Adrenal gland (tissue), 12 donors: Measurements from ENCODE around the gene GALP. TPM values are rescaled to one million over a fixed set of nuclear protein-coding genes. Genes with fewer than 3 reads are reported as not detected.
"Not testable (repeated sequence)": the region's sequence is repeated elsewhere in the genome, so short reads cannot be mapped to it uniquely, and the experiment has no call there.

Experiments
- DNase-seq, 7 donors: peaks; one replicate each; pipeline ENCODE4 v3.0.0-alpha.2; 2019 to 2020
- H3K27ac ChIP-seq, 5 donors: fragments of 200-600 bp; sonication (generic) in 4 of 5; 1 replicate in 3 of 5; 2 replicates in 2 of 5; pipeline versions ENCODE4 v1.5.1 to v1.8.0; 2016 to 2020; ENCODE audit warnings: mild to moderate bottlenecking in 1 of 5
- H3K27me3 ChIP-seq: fragments of 200-600 bp; 2 replicates; pipeline ENCODE4 v1.8.0; 2021
- H3K36me3 ChIP-seq, 2 donors: fragments of 200-600 bp; replicated peaks in 1 of 2; 1 replicate in 1 of 2; 2 replicates in 1 of 2; pipeline versions ENCODE4 v1.5.1 to v1.8.0; 2018 to 2022
- H3K4me1 ChIP-seq, 2 donors: fragments of 200-600 bp; replicated peaks in 1 of 2; 1 replicate in 1 of 2; 2 replicates in 1 of 2; pipeline versions ENCODE4 v1.5.1 to v1.8.0; 2018 to 2021
- H3K4me3 ChIP-seq, 4 donors: fragments of 200-600 bp; sonication (generic) in 3 of 4; one replicate each; pipeline ENCODE4 v1.5.1; 2016 to 2018
- H3K9me3 ChIP-seq, 3 donors: fragments of 200-600 bp; sonication (generic) in 1 of 3; replicated peaks in 1 of 3; 1 replicate in 2 of 3; 2 replicates in 1 of 3; pipeline versions ENCODE4 v1.5.1 to v1.8.0; 2016 to 2021
- CTCF ChIP-seq, 6 experiments: fragments of 450-650 bp in 4 of 6; fragments of 200-600 bp in 2 of 6; sonication (generic) in 1 of 6; IDR thresholded peaks; 1 replicate in 5 of 6; 2 replicates in 1 of 6; pipeline versions ENCODE4 v1.5.1 to v1.8.0; 2016 to 2021; ENCODE audit warnings: antibody characterized with exemption in 6 of 6, mild to moderate bottlenecking in 2 of 6, moderate library complexity in 1 of 6
- POLR2A ChIP-seq, 2 donors: fragments of 450-650 bp; IDR thresholded peaks; one replicate each; pipeline ENCODE4 v1.6.1; 2017; ENCODE audit warnings: antibody characterized with exemption in 2 of 2, mild to moderate bottlenecking in 2 of 2, moderate library complexity in 1 of 2
- WGBS, 4 donors: extraction: QIAGEN DNeasy Blood & Tissue Kit in 2 of 4; methylation state at CpG; one replicate each; pipeline versions ENCODE4 v1.1.5 to v1.1.7; 2013 to 2017; 5-methylcytosine and 5-hydroxymethylcytosine counted together
- intact Hi-C, 2 donors: fragments of 100-400 bp; cut with DNase I; formaldehyde crosslinking; loops; one replicate each; pipeline versions ENCODE4 v1.14.1 to v1.15.0; 2022 to 2023
- polyA plus RNA-seq, 3 donors: library from polyadenylated mRNA; stranded (reverse); fragments of 200-250 nt in 2 of 3; fragments of 350-450 nt in 1 of 3; fragmentation: Illumina TruSeq in 1 of 3; extraction: RNeasy Lipid Tissue Mini Kit (QIAGEN cat#74804) in 1 of 3; gene quantifications; one replicate each; pipeline ENCODE4 v1.2.3, GENCODE V29; 2013 to 2014
- total RNA-seq, 9 donors: library from RNA; depleted of rRNA in 4 of 9; stranded (reverse); fragments of >200 nt in 4 of 9; fragments of 120-200 nt in 1 of 9; fragmentation: NEBNext Ultra II Directional in 1 of 9; extraction: Animal tissue kit (Norgen Biotek cat#: 25700) in 1 of 9; gene quantifications; one replicate each; pipeline versions ENCODE4 v1.1.0 to v1.2.4, GENCODE V29; 2013 to 2023
- donor health status: healthy with polysubstance abuse.
- donor health status: Bipolar disorder and iron deficiency.
- donor health status: DM: yes; HTN: yes; CAD: no.
- donor health status: DM: no; HTN: no; CAD: no.
- donor health status: DM: no; HTN: no; CAD: no.
- donor health status: DM: yes; HTN: yes; CAD: no.

Gene GALP
- total and polyA plus RNA-seq, 12 donors: not detected

GRCh38 chr19:56209091-56209490 lies 33.3 kb downstream of the GALP start:
- WGBS, 4 donors: 83 to 88% (median 86%) methylated on average over 12 of the region's 12 CpGs
- no peak overlapping the region for H3K27ac ChIP-seq
- no peaks in the 10 kb centered on the region for H3K27me3 ChIP-seq
- H3K4me3 ChIP-seq: no peak overlapping the region
- no peaks in the 10 kb centered on the region for H3K9me3 ChIP-seq
- DNase-seq: no peak
- H3K4me1 ChIP-seq: no peaks in the 10 kb centered on the region
- no peaks in the 10 kb centered on the region for H3K36me3 ChIP-seq
- intact Hi-C loops: no loop called here
- no peak for TF ChIP-seq CTCF (IDR thresholded peaks at IDR 0.05)
- TF ChIP-seq POLR2A (IDR thresholded peaks at IDR 0.05): no peak

GRCh38 chr19:56210036-56210435 lies 34.2 kb downstream of the GALP start:
- H3K27me3 ChIP-seq, H3K4me1 ChIP-seq, H3K9me3 ChIP-seq, H3K36me3 ChIP-seq, DNase-seq, H3K4me3 ChIP-seq, H3K27ac ChIP-seq, intact Hi-C loops: not testable (repeated sequence)
- WGBS, 4 donors: 84 to 91% (median 88%) methylated on average over 8 to 9 of the region's 9 CpGs

GRCh38 chr19:56211718-56212117 lies 35.9 kb downstream of the GALP start:
- intact Hi-C loops: no loop called here
- H3K4me3 ChIP-seq: no peak overlapping the region
- no peaks in the 10 kb centered on the region for H3K4me1 ChIP-seq
- DNase-seq: no peak
- H3K27ac ChIP-seq: no peak overlapping the region
- no peaks in the 10 kb centered on the region for H3K9me3 ChIP-seq
- 58 to 70% (median 63%) methylated on average over 4 of the region's 4 CpGs for WGBS, 4 donors
- TF ChIP-seq POLR2A (IDR thresholded peaks at IDR 0.05) (no peak), CTCF (IDR thresholded peaks at IDR 0.05) (no peak)
- no peaks in the 10 kb centered on the region for H3K27me3 ChIP-seq
- no peaks in the 10 kb centered on the region for H3K36me3 ChIP-seq

- no peaks in the 10 kb centered on the region for H3K9me3 ChIP-seq
- H3K27ac ChIP-seq: no peak overlapping the region
- intact Hi-C loops: no loop called here
- TF ChIP-seq CTCF (IDR thresholded peaks at IDR 0.05): no peak
- TF ChIP-seq POLR2A (IDR thresholded peaks at IDR 0.05): no peak
- peaks cover 5 to 8% of the 10 kb centered on the region in 2 donors for H3K4me1 ChIP-seq
- H3K36me3 ChIP-seq: no peaks in the 10 kb centered on the region
- H3K4me3 ChIP-seq: peak overlapping the region in 2 of 4 donors; percentile 22 to 50
- DNase-seq: peak in 6 of 7 donors; percentile 9 to 52 (median 20)
- H3K27me3 ChIP-seq: no peaks in the 10 kb centered on the region
- WGBS, 4 donors: 9 to 30% (median 10%) methylated on average over 19 to 79 of the region's 79 CpGs
Observed at GRCh38 chr19:56217039-56217949, 41.5 kb downstream of the GALP start.

- intact Hi-C loops: no loop called here
- H3K4me1 ChIP-seq: peaks cover 5 to 8% of the 10 kb centered on the region in 2 donors
- no peak overlapping the region for H3K27ac ChIP-seq
- WGBS, 4 donors: 84 to 95% (median 95%) methylated on average over 10 of the region's 10 CpGs
- no peak for DNase-seq
- no peaks in the 10 kb centered on the region for H3K9me3 ChIP-seq
- TF ChIP-seq POLR2A (IDR thresholded peaks at IDR 0.05): no peak
- TF ChIP-seq CTCF (IDR thresholded peaks at IDR 0.05): no peak
- H3K36me3 ChIP-seq: no peaks in the 10 kb centered on the region
- H3K27me3 ChIP-seq: no peaks in the 10 kb centered on the region
- no peak overlapping the region for H3K4me3 ChIP-seq
Observed at GRCh38 chr19:56218961-56219360, 43.2 kb downstream of the GALP start.
